Ovary (tissue), 9 donors: ENCODE measurements around the gene FHL5. TPM values are rescaled to one million over a fixed set of nuclear protein-coding genes. Genes with fewer than 3 reads are reported as not detected.

Experiments used
- DNase-seq, 5 donors: peaks; one replicate each; pipeline ENCODE4 v3.0.0-alpha.2; 2019 to 2020
- H3K27ac ChIP-seq, 2 donors: fragments of 200-600 bp; one replicate each; pipeline versions ENCODE4 v1.5.1 to v1.8.0; 2019 to 2022
- H3K27me3 ChIP-seq: fragments of 200-600 bp; one replicate; pipeline ENCODE4 v1.8.0; 2022
- H3K36me3 ChIP-seq: fragments of 200-600 bp; sonication (generic); one replicate; pipeline ENCODE4 v1.5.1; 2019
- H3K4me1 ChIP-seq: one replicate; pipeline ENCODE4 v1.8.1; 2013; ENCODE audit warnings: mild to moderate bottlenecking, moderate library complexity; ENCODE audit not compliant: insufficient read depth
- H3K4me3 ChIP-seq: fragments of 200-600 bp; sonication (generic); one replicate; pipeline ENCODE4 v1.5.1; 2017
- H3K9me3 ChIP-seq, 2 donors: fragments of 200-600 bp in 1 of 2; sonication (generic) in 1 of 2; one replicate each; pipeline versions ENCODE4 v1.5.1 to v1.8.1; 2013 to 2019; ENCODE audit warnings: mild to moderate bottlenecking in 1 of 2, moderate library complexity in 1 of 2
- CTCF ChIP-seq, 3 donors: fragments of 450-650 bp in 2 of 3; fragments of 200-600 bp in 1 of 3; IDR thresholded peaks; one replicate each; pipeline versions ENCODE4 v1.5.1 to v1.8.0; 2016 to 2022; ENCODE audit warnings: antibody characterized with exemption in 3 of 3, mild to moderate bottlenecking in 1 of 3
- EP300 ChIP-seq: sonication (generic); formaldehyde crosslinking; IDR thresholded peaks from one replicate; pipeline ENCODE4 v1.6.1; 2017; ENCODE audit warnings: antibody characterized with exemption
- POLR2A ChIP-seq: fragments of 450-650 bp; IDR thresholded peaks from one replicate; pipeline ENCODE4 v1.6.1; 2017; ENCODE audit warnings: antibody characterized with exemption, mild to moderate bottlenecking, moderate library complexity
- WGBS, 3 donors: extraction: QIAGEN DNeasy Blood & Tissue Kit in 1 of 3; methylation state at CpG; one replicate each; pipeline versions ENCODE4 v1.1.5 to v1.1.7; 2013 to 2017; 5-methylcytosine and 5-hydroxymethylcytosine counted together
- intact Hi-C, 4 donors: fragments of 100-400 bp; cut with DNase I; formaldehyde crosslinking; loops; one replicate each; pipeline versions ENCODE4 v1.11.0 to v1.15.1; 2022 to 2023
- polyA plus RNA-seq, 2 donors: library from polyadenylated mRNA; stranded (reverse); fragments of 200-250 nt in 1 of 2; fragments of 350-450 nt in 1 of 2; fragmentation: Illumina TruSeq in 1 of 2; extraction: RNeasy Lipid Tissue Mini Kit (QIAGEN cat#74804) in 1 of 2; gene quantifications; one replicate each; pipeline ENCODE4 v1.2.3, GENCODE V29; 2013 to 2014
- total RNA-seq, 7 donors: library from RNA; depleted of rRNA in 2 of 7; stranded (reverse); fragments of >200 nt in 2 of 7; fragmentation: NEBNext Ultra II Directional in 3 of 7; extraction: Animal tissue kit (Norgen Biotek cat#: 25700) in 3 of 7; gene quantifications; one replicate each; pipeline versions ENCODE4 v1.1.0 to v1.2.4, GENCODE V29; 2016 to 2023
- donor health status: DM: no; HTN: no; CAD: no; lungs with moderate emphysema.
- donor health status: DM: no; HTN: no; CAD: no.
- donor health status: Bipolar disorder and iron deficiency.
- donor health status: DM: yes; HTN: yes; CAD: no.
- donor health status: DM: no; HTN: no; CAD: no.
- donor health status: DM: yes; HTN: yes; CAD: no.

Gene FHL5
- total and polyA plus RNA-seq, 9 donors = 3.0 to 31.1 (median 12.0) TPM

DNA sequence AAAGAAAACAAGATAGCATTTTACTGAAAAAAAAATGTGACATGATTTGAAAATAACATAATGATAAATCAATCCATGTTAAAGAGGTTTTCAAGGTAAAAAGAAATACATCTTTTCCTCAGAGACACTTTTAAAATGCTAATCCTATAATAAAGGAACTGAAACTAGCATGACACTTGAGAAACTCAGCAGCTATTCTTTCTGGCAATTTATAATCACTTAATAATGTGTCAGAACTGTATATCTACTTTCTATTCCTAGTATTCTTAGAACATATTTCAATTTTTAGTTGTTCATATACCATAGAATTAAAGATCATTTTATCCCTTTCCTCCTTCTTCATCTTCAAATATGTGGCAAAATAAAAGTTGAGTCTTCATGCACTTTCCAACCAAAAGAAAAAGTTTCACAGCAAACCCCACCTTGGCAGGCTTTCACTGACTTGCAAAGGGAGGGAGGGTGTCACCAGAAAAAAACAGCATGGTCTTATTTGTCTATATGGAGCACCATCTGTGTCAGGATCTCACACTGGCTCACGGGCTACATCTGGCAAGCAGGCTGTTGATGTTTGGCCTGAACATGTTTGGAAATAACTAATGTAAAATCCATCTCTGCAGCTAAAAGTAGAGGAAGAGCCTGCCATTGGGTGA lies 48.5 kb downstream of the FHL5 start:
- intact Hi-C loops = no loop called here
- Histone ChIP-seq H3K27me3 (no peaks in the 10 kb centered on the region), H3K27ac (no peak overlapping the region), H3K4me1 (no peaks in the 10 kb centered on the region), H3K4me3 (no peak overlapping the region), H3K9me3 (no peaks in the 10 kb centered on the region), H3K36me3 (no peaks in the 10 kb centered on the region)
- no peak for DNase-seq
- TF ChIP-seq POLR2A = no peak
- TF ChIP-seq EP300 = no peak
- no peak for TF ChIP-seq CTCF (IDR thresholded peaks at IDR 0.05)
- WGBS, 3 donors = 14 to 50% (median 31%) methylated on average over 1 of the region's 1 CpG

DNA sequence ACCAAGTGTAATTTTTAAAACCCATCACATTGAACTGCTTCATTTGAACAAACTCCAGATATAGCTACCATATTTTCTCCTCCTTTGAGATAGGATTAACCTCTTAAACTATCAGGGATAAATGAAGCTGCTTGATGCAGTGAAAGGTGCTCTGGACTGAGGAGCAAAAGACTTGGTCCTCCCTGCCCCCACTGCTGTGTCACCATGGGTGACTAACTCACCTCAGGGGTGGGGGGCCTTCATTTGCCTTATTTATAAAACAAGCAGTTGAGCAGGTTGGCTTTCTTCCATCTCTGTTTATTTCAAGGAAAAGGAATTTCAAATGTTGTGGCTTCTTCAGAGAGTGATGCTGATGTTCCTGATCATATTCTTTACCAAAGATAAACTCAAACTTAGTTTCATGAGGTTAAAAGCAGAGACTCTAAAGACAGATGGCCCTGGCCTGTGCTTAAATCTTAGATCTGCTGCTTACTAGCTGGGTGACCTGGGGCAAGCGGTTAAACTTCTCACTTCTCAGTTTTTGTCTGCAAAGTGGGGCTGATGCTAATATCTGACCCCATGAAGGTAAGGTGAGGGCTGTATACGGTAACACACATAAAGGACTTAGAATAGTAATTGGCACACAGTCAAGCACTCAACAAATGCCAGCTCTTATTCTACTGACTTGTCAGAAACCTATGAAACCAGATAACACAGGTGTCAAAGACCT lies 50.5 kb downstream of the FHL5 start:
- 72 to 81% (median 78%) methylated on average over 2 of the region's 2 CpGs for WGBS, 3 donors
- Histone ChIP-seq H3K27me3 (no peaks in the 10 kb centered on the region), H3K4me3 (no peak overlapping the region), H3K36me3 (no peaks in the 10 kb centered on the region), H3K9me3 (no peaks in the 10 kb centered on the region), H3K27ac (no peak overlapping the region), H3K4me1 (no peaks in the 10 kb centered on the region)
- no peak for DNase-seq
- intact Hi-C loops = no loop called here
- TF ChIP-seq POLR2A = no peak
- no peak for TF ChIP-seq CTCF (IDR thresholded peaks at IDR 0.05)
- no peak for TF ChIP-seq EP300

- H3K4me1 ChIP-seq = no peaks in the 10 kb centered on the region
- no peaks in the 10 kb centered on the region for H3K27me3 ChIP-seq
- WGBS, 3 donors = 71 to 78% (median 76%) methylated on average over 6 of the region's 6 CpGs
- H3K9me3 ChIP-seq = no peaks in the 10 kb centered on the region
- no peak for DNase-seq
- intact Hi-C loops = loop anchor here in 2 of 4 donors (10.0 kb wide), 2 partner anchors 434 to 444 kb away; no protein-coding TSS in a partner anchor
- H3K27ac ChIP-seq = no peak overlapping the region
- no peak overlapping the region for H3K4me3 ChIP-seq
- H3K36me3 ChIP-seq = no peaks in the 10 kb centered on the region
- TF ChIP-seq CTCF (IDR thresholded peaks at IDR 0.05) (no peak), EP300 (no peak), POLR2A (no peak)
Observed at GRCh38 chr6:96620851-96621250, 57.9 kb downstream of the FHL5 start.

DNA sequence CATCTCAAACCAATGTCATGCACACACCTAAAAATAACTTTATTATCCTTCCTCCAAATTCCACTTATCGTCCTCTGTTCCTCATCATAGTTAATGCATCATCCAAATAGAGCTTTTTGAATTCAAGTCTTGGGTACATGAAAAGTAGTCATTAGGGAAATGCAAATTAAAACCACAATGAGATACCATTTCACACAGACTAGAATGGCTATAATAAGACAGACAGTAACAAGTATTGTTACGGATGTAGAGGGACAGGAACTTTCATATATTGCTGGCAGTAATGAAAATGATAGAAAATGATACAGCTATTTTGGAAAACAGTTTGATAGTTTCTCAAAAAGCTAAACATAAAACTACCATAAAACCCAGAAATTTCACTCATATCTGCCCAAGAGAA lies 59.1 kb downstream of the FHL5 start:
- H3K4me3 ChIP-seq = no peak overlapping the region
- intact Hi-C loops = loop anchor here in 2 of 4 donors (10.0 kb wide), 2 partner anchors 433 to 443 kb away; no protein-coding TSS in a partner anchor
- no peaks in the 10 kb centered on the region for H3K36me3 ChIP-seq
- no peaks in the 10 kb centered on the region for H3K4me1 ChIP-seq
- no peak overlapping the region for H3K27ac ChIP-seq
- 33 to 68% (median 36%) methylated on average over 2 of the region's 2 CpGs for WGBS, 3 donors
- TF ChIP-seq CTCF (IDR thresholded peaks at IDR 0.05) (no peak), EP300 (no peak), POLR2A (no peak)
- no peaks in the 10 kb centered on the region for H3K27me3 ChIP-seq
- H3K9me3 ChIP-seq = no peaks in the 10 kb centered on the region
- DNase-seq = no peak
